ENCODE data around the gene URB2.

Gene URB2

GRCh38 chr1:229645324-229645993 lies 19.4 kb downstream of the URB2 start:
- peaks cover 56 to 100% (median 98%) of the 10 kb centered on the region in 11 experiments for H3K36me3 ChIP-seq
- H3K4me3 ChIP-seq: no peak overlapping the region
- H3K4me2 ChIP-seq: no peak overlapping the region
- no peaks in the 10 kb centered on the region for H3K9me3 ChIP-seq (replicated peaks in 1 of 11)
- no peak overlapping the region for H3K27ac ChIP-seq
- H3K4me1 ChIP-seq: peaks cover 16 to 46% (median 36%) of the 10 kb centered on the region in 10 experiments
- H3K9ac ChIP-seq: 0 out of 22 replicates have a peak overlapping the region, but pooled peaks of 1 of the 11 experiments have one; percentile 5
- TF ChIP-seq Cebpa-rat (IDR thresholded peaks at IDR 0.05): no peak
- peaks cover 0 to 99% (median 75%) of the 10 kb centered on the region in 11 experiments; a peak in 18 of 22 replicates for H4K20me1 ChIP-seq
- H3K27me3 ChIP-seq: no peaks in the 10 kb centered on the region

GRCh38 chr1:229648406-229648805 lies 22.4 kb downstream of the URB2 start:
- Histone ChIP-seq H3K27me3 (no peaks in the 10 kb centered on the region), H3K4me2 (no peak overlapping the region), H3K9me3 (replicated peaks in 1 of 11) (no peaks in the 10 kb centered on the region), H3K9ac (no peak overlapping the region), H3K36me3 (peaks cover 83 to 100% (median 98%) of the 10 kb centered on the region in 11 experiments), H3K4me3 (no peak overlapping the region), H3K4me1 (peaks cover 12 to 25% (median 15%) of the 10 kb centered on the region in 10 experiments), H3K27ac (no peak overlapping the region), H4K20me1 (peaks cover 0 to 90% (median 46%) of the 10 kb centered on the region in 11 experiments; a peak in 18 of 22 replicates)
- TF ChIP-seq Cebpa-rat (IDR thresholded peaks at IDR 0.05): no peak

GRCh38 chr1:229650045-229650444 lies 24.0 kb downstream of the URB2 start:
- H3K9me3 ChIP-seq (replicated peaks in 1 of 11): no peaks in the 10 kb centered on the region
- H3K9ac ChIP-seq: no peak overlapping the region
- H3K27ac ChIP-seq: no peak overlapping the region
- peaks cover 0 to 8% (median under 1%) of the 10 kb centered on the region in 10 experiments; a peak in 5 of 20 replicates for H3K4me1 ChIP-seq
- no peak overlapping the region for H3K4me2 ChIP-seq
- no peaks in the 10 kb centered on the region for H3K27me3 ChIP-seq
- peaks cover 95 to 100% (median 97%) of the 10 kb centered on the region in 11 experiments for H3K36me3 ChIP-seq
- peaks cover 0 to 84% (median 31%) of the 10 kb centered on the region in 11 experiments; a peak in 16 of 22 replicates for H4K20me1 ChIP-seq
- no peak overlapping the region for H3K4me3 ChIP-seq
- TF ChIP-seq Cebpa-rat (IDR thresholded peaks at IDR 0.05): no peak

- Histone ChIP-seq H4K20me1 (peaks cover 0 to 82% (median 16%) of the 10 kb centered on the region in 11 experiments; a peak in 13 of 22 replicates), H3K4me1 (no peaks in the 10 kb centered on the region), H3K36me3 (peaks cover 95 to 100% (median 98%) of the 10 kb centered on the region in 11 experiments), H3K4me3 (no peak overlapping the region), H3K27ac (no peak overlapping the region), H3K9ac (no peak overlapping the region), H3K27me3 (no peaks in the 10 kb centered on the region), H3K4me2 (no peak overlapping the region), H3K9me3 (replicated peaks in 1 of 11) (no peaks in the 10 kb centered on the region)
- TF ChIP-seq Cebpa-rat (IDR thresholded peaks at IDR 0.05): no peak
These were observed 25.5 kb downstream of the URB2 start for GRCh38 chr1:229651546-229651945.

- Histone ChIP-seq H3K4me3 (no peak overlapping the region), H3K36me3 (peaks cover 94 to 100% (median 97%) of the 10 kb centered on the region in 11 experiments), H3K9me3 (replicated peaks in 1 of 11) (no peaks in the 10 kb centered on the region), H4K20me1 (peaks cover 0 to 80% (median 11%) of the 10 kb centered on the region in 11 experiments; a peak in 9 of 22 replicates), H3K9ac (no peak overlapping the region), H3K27me3 (no peaks in the 10 kb centered on the region), H3K4me2 (no peak overlapping the region), H3K27ac (no peak overlapping the region), H3K4me1 (no peaks in the 10 kb centered on the region)
- no peak for TF ChIP-seq Cebpa-rat (IDR thresholded peaks at IDR 0.05)
These were observed 27.4 kb downstream of the URB2 start for GRCh38 chr1:229653420-229653819.

GRCh38 chr1:229655781-229656180 lies 29.7 kb downstream of the URB2 start:
- Histone ChIP-seq H3K4me1 (peaks cover 0 to 1% (median under 1%) of the 10 kb centered on the region in 10 experiments; a peak in 5 of 20 replicates), H3K27ac (no peak overlapping the region), H3K4me3 (no peak overlapping the region), H3K9me3 (replicated peaks in 1 of 11) (no peaks in the 10 kb centered on the region), H3K4me2 (no peak overlapping the region), H3K9ac (no peak overlapping the region), H3K36me3 (peaks cover 87 to 100% (median 95%) of the 10 kb centered on the region in 11 experiments), H4K20me1 (peaks cover 0 to 76% (median 5%) of the 10 kb centered on the region in 11 experiments; a peak in 8 of 22 replicates), H3K27me3 (no peaks in the 10 kb centered on the region)
- TF ChIP-seq Cebpa-rat (IDR thresholded peaks at IDR 0.05): no peak

- peaks cover 64 to 97% (median 95%) of the 10 kb centered on the region in 11 experiments for H3K36me3 ChIP-seq
- peaks cover 0 to 74% (median 4%) of the 10 kb centered on the region in 11 experiments; a peak in 9 of 22 replicates for H4K20me1 ChIP-seq
- H3K4me2 ChIP-seq: no peak overlapping the region
- no peak overlapping the region for H3K9ac ChIP-seq
- no peaks in the 10 kb centered on the region for H3K9me3 ChIP-seq (replicated peaks in 1 of 11)
- no peak overlapping the region for H3K4me3 ChIP-seq
- TF ChIP-seq Cebpa-rat (IDR thresholded peaks at IDR 0.05): no peak
- no peak overlapping the region for H3K27ac ChIP-seq
- peaks cover 3 to 25% (median 24%) of the 10 kb centered on the region in 10 experiments for H3K4me1 ChIP-seq
- H3K27me3 ChIP-seq: no peaks in the 10 kb centered on the region
These were observed 32.1 kb downstream of the URB2 start for GRCh38 chr1:229657993-229658755.

GRCh38 chr1:229661022-229661877 lies 35.2 kb downstream of the URB2 start:
- H3K27ac ChIP-seq: peak overlapping the region in 2 of 11 experiments; percentile 8 to 17; a peak in 1 of 22 replicates
- H3K9ac ChIP-seq: peak overlapping the region in 1 of 11 experiments; percentile 12; a peak in 1 of 22 replicates
- H3K4me1 ChIP-seq: peaks cover 18 to 56% (median 54%) of the 10 kb centered on the region in 10 experiments
- H3K36me3 ChIP-seq: peaks cover 34 to 71% (median 65%) of the 10 kb centered on the region in 11 experiments
- H3K4me3 ChIP-seq: no peak overlapping the region
- TF ChIP-seq Cebpa-rat (IDR thresholded peaks at IDR 0.05): no peak
- H3K4me2 ChIP-seq: peak overlapping the region in 8 of 11 experiments; percentile 7 to 87 (median 16); a peak in 9 of 22 replicates
- H3K9me3 ChIP-seq (replicated peaks in 1 of 11): no peaks in the 10 kb centered on the region
- no peaks in the 10 kb centered on the region for H3K27me3 ChIP-seq
- peaks cover 0 to 67% (median 14%) of the 10 kb centered on the region in 11 experiments; a peak in 10 of 22 replicates for H4K20me1 ChIP-seq

Data from BLaER1 treated with 17β-estradiol and CSF1 and Interleukin-3, amounts not matched to agents 10 nM and 100 nM (cell line).